ENCODE measurements around the gene BNC2. TPM values are rescaled to one million over a fixed set of nuclear protein-coding genes. Genes with fewer than 3 reads are reported as not detected.
"Not testable (repeated sequence)": the region's sequence is repeated elsewhere in the genome, so short reads cannot be mapped to it uniquely, and the experiment has no call there.

Gene BNC2
- total RNA-seq, 1 donor from 2014 or later, result 52.0 TPM

GRCh38 chr9:16543686-16544085, 326.8 kb downstream of the BNC2 start:
- no peak for DNase-seq (ENCODE audit: low spot score)

GRCh38 chr9:16543225-16543624, 327.2 kb downstream of the BNC2 start:
- DNase-seq (ENCODE audit: low spot score), result no peak

GRCh38 chr9:16542290-16542689, 328.2 kb downstream of the BNC2 start:
- no peak for DNase-seq (ENCODE audit: low spot score)

- no peak for DNase-seq (ENCODE audit: low spot score)
Observed at GRCh38 chr9:16540743-16541613, 329.5 kb downstream of the BNC2 start.

- DNase-seq (ENCODE audit: low spot score), result not testable (repeated sequence)
Observed at GRCh38 chr9:16539626-16540025, 330.8 kb downstream of the BNC2 start.

- no peak for DNase-seq (ENCODE audit: low spot score)
Observed at GRCh38 chr9:16535555-16535954, 334.9 kb downstream of the BNC2 start.

GRCh38 chr9:16532681-16533450, 337.6 kb downstream of the BNC2 start:
- DNase-seq (ENCODE audit: low spot score), result no peak

GRCh38 chr9:16532272-16532671, 338.2 kb downstream of the BNC2 start:
- no peak for DNase-seq (ENCODE audit: low spot score)

GRCh38 chr9:16530669-16531642, 339.5 kb downstream of the BNC2 start:
- no peak for DNase-seq (ENCODE audit: low spot score)

- no peak for DNase-seq (ENCODE audit: low spot score)
Observed at GRCh38 chr9:16527573-16527972, 342.9 kb downstream of the BNC2 start.

GRCh38 chr9:16526380-16526779, 344.1 kb downstream of the BNC2 start:
- DNase-seq (ENCODE audit: low spot score), result no peak

GRCh38 chr9:16524823-16525222, 345.6 kb downstream of the BNC2 start:
- DNase-seq (ENCODE audit: low spot score), result no peak

GRCh38 chr9:16524078-16524477, 346.4 kb downstream of the BNC2 start:
- no peak for DNase-seq (ENCODE audit: low spot score)

GRCh38 chr9:16521868-16522411, 348.5 kb downstream of the BNC2 start:
- DNase-seq (ENCODE audit: low spot score), result peak; percentile 26

GRCh38 chr9:16519001-16519400, 351.5 kb downstream of the BNC2 start:
- no peak for DNase-seq (ENCODE audit: low spot score)

GRCh38 chr9:16516891-16517290, 353.6 kb downstream of the BNC2 start:
- no peak for DNase-seq (ENCODE audit: low spot score)

- no peak for DNase-seq (ENCODE audit: low spot score)
Observed at GRCh38 chr9:16515879-16516301, 354.6 kb downstream of the BNC2 start.

GRCh38 chr9:16515207-16515606, 355.3 kb downstream of the BNC2 start:
- DNase-seq (ENCODE audit: low spot score), result no peak

- no peak for DNase-seq (ENCODE audit: low spot score)
Observed at GRCh38 chr9:16514131-16514530, 356.3 kb downstream of the BNC2 start.

- no peak for DNase-seq (ENCODE audit: low spot score)
Observed at GRCh38 chr9:16512281-16512680, 358.2 kb downstream of the BNC2 start.

- DNase-seq (ENCODE audit: low spot score), result no peak
Observed at GRCh38 chr9:16510482-16510881, 360.0 kb downstream of the BNC2 start.

Measured in mucosa of gallbladder (tissue), 1 donor.